H9 (cell line): ENCODE measurements around the gene ADAMTS16. TPM values are rescaled to one million over a fixed set of nuclear protein-coding genes. Genes with fewer than 3 reads are reported as not detected.

Experiments
- DNase-seq: peaks from one replicate; pipeline ENCODE4 v3.0.0-alpha.2; 2017
- H2AFZ ChIP-seq: one replicate; pipeline ENCODE4 v1.6.1; 2013; ENCODE audit warnings: mild to moderate bottlenecking, low read length, control low read depth, moderate library complexity
- H2AK5ac ChIP-seq: 2 replicates; pipeline ENCODE4 v1.6.1; 2013; ENCODE audit warnings: low read length, control low read depth, mixed read lengths; ENCODE audit not compliant: insufficient read length
- H2BK120ac ChIP-seq: one replicate; pipeline ENCODE4 v1.6.1; 2013; ENCODE audit warnings: low read depth, mild to moderate bottlenecking, low read length, control low read depth, inconsistent platforms; ENCODE audit not compliant: poor library complexity, severe bottlenecking
- H2BK12ac ChIP-seq: 2 replicates; pipeline ENCODE4 v1.6.1; 2013; ENCODE audit warnings: low read length, control low read depth, mixed read lengths, low read depth; ENCODE audit not compliant: insufficient read length
- H2BK15ac ChIP-seq: 2 replicates; pipeline ENCODE4 v1.6.1; 2013; ENCODE audit warnings: low read depth, low read length, control low read depth
- H2BK20ac ChIP-seq: one replicate; pipeline ENCODE4 v1.6.1; 2013; ENCODE audit warnings: low read depth, mild to moderate bottlenecking, low read length, control low read depth, inconsistent platforms; ENCODE audit not compliant: poor library complexity, severe bottlenecking
- H2BK5ac ChIP-seq: 2 replicates; pipeline ENCODE4 v1.6.1; 2013; ENCODE audit warnings: low read length, control low read depth, mixed read lengths; ENCODE audit not compliant: insufficient read length
- H3K14ac ChIP-seq: 2 replicates; pipeline ENCODE4 v1.6.1; 2013; ENCODE audit warnings: low read length, control low read depth; ENCODE audit not compliant: insufficient read depth
- H3K18ac ChIP-seq: 2 replicates; pipeline ENCODE4 v1.6.1; 2013; ENCODE audit warnings: low read depth, mild to moderate bottlenecking, mixed read lengths, low read length, control low read depth; ENCODE audit not compliant: insufficient read length
- H3K23ac ChIP-seq: 2 replicates; pipeline ENCODE4 v1.6.1; 2013; ENCODE audit warnings: low read length, control low read depth, mixed read lengths, low read depth; ENCODE audit not compliant: insufficient read length
- H3K23me2 ChIP-seq: 2 replicates; pipeline ENCODE4 v1.6.1; 2013; ENCODE audit warnings: low read depth, mild to moderate bottlenecking, mixed read lengths, low read length, control low read depth; ENCODE audit not compliant: insufficient read length, poor library complexity, severe bottlenecking
- H3K27ac ChIP-seq: 2 replicates; pipeline ENCODE4 v1.5.1; 2013; ENCODE audit warnings: low read length, control low read depth, mixed read lengths, low read depth; ENCODE audit not compliant: insufficient read length
- H3K27me3 ChIP-seq: 2 replicates; pipeline ENCODE4 v1.6.1; 2013; ENCODE audit warnings: low read length, control low read depth, inconsistent platforms; ENCODE audit not compliant: insufficient read depth
- H3K4ac ChIP-seq: 2 replicates; pipeline ENCODE4 v1.6.1; 2013; ENCODE audit warnings: low read depth, mild to moderate bottlenecking, control low read depth, inconsistent platforms, low read length, moderate library complexity
- H3K4me1 ChIP-seq: 2 replicates; pipeline ENCODE4 v1.6.1; 2013; ENCODE audit warnings: low read length, control low read depth, inconsistent platforms; ENCODE audit not compliant: insufficient read depth
- H3K4me2 ChIP-seq: 2 replicates; pipeline ENCODE4 v1.6.1; 2013; ENCODE audit warnings: low read length, control low read depth, mixed read lengths; ENCODE audit not compliant: insufficient read length, insufficient read depth
- H3K56ac ChIP-seq: 2 replicates; pipeline ENCODE4 v1.6.1; 2013; ENCODE audit warnings: low read depth, mild to moderate bottlenecking, mixed read lengths, low read length, control low read depth; ENCODE audit not compliant: insufficient read length
- H3K79me1 ChIP-seq: 2 replicates; pipeline ENCODE4 v1.6.1; 2013; ENCODE audit warnings: low read depth, mild to moderate bottlenecking, moderate library complexity, low read length, control low read depth, inconsistent platforms; ENCODE audit not compliant: insufficient read depth, poor library complexity, severe bottlenecking
- H3K79me2 ChIP-seq: 2 replicates; pipeline ENCODE4 v1.6.1; 2013; ENCODE audit warnings: low read length, control low read depth, inconsistent platforms; ENCODE audit not compliant: insufficient read depth
- H3K9ac ChIP-seq: 2 replicates; pipeline ENCODE4 v1.6.1; 2013; ENCODE audit warnings: low read length, control low read depth, mixed read lengths; ENCODE audit not compliant: insufficient read length; ENCODE audit errors: extremely low read depth
- H3K9me3 ChIP-seq: one replicate; pipeline ENCODE4 v1.6.1; 2013; ENCODE audit warnings: low read depth, low read length, inconsistent platforms; ENCODE audit not compliant: control insufficient read depth
- H3T11ph ChIP-seq: one replicate; pipeline ENCODE4 v1.6.1; 2013; ENCODE audit warnings: mild to moderate bottlenecking, low read length, control low read depth, inconsistent platforms
- H4K20me1 ChIP-seq: one replicate; pipeline ENCODE4 v1.6.1; 2013; ENCODE audit not compliant: control insufficient read depth, insufficient read length, insufficient read depth
- H4K5ac ChIP-seq: 2 replicates; pipeline ENCODE4 v1.6.1; 2013; ENCODE audit warnings: low read depth, mild to moderate bottlenecking, mixed read lengths, low read length, control low read depth; ENCODE audit not compliant: insufficient read length
- H4K8ac ChIP-seq: replicated peaks from 2 replicates; pipeline ENCODE4 v1.6.1; 2013; ENCODE audit warnings: low read length, control low read depth, mixed read lengths, low read depth; ENCODE audit not compliant: insufficient read length
- H4K91ac ChIP-seq: 2 replicates; pipeline ENCODE4 v1.6.1; 2013; ENCODE audit warnings: low read depth, mild to moderate bottlenecking, moderate library complexity, mixed read lengths, low read length, control low read depth; ENCODE audit not compliant: insufficient read length
- H3K27ac Mint-ChIP-seq, 3 experiments: 2 replicates in 2 of 3; 3 replicates in 1 of 3; pipeline ENCODE4 v1.8.0; 2020 to 2021; ENCODE audit warnings: mixed read lengths in 3 of 3, mild to moderate bottlenecking in 1 of 3, moderate library complexity in 1 of 3
- H3K27me3 Mint-ChIP-seq: 2 replicates; pipeline ENCODE4 v1.8.0; 2021; ENCODE audit warnings: low read depth, mild to moderate bottlenecking, moderate library complexity, mixed read lengths
- H3K36me3 Mint-ChIP-seq, 3 experiments: 2 replicates in 2 of 3; 3 replicates in 1 of 3; pipeline ENCODE4 v1.8.0; 2020 to 2021; ENCODE audit warnings: low read depth in 3 of 3, mixed read lengths in 3 of 3; ENCODE audit not compliant: insufficient read depth in 1 of 3
- H3K4me1 Mint-ChIP-seq, 2 experiments: 2 replicates each; pipeline ENCODE4 v1.8.0; 2020; ENCODE audit warnings: mixed read lengths in 2 of 2
- H3K4me3 Mint-ChIP-seq, 2 experiments: 2 replicates in 1 of 2; 3 replicates in 1 of 2; pipeline ENCODE4 v1.8.0; 2020 to 2021; ENCODE audit warnings: mild to moderate bottlenecking in 2 of 2, mixed read lengths in 2 of 2, moderate library complexity in 1 of 2
- H3K9me3 Mint-ChIP-seq, 2 experiments: 2 replicates in 1 of 2; 3 replicates in 1 of 2; pipeline ENCODE4 v1.8.0; 2020; ENCODE audit warnings: mild to moderate bottlenecking in 2 of 2, mixed read lengths in 2 of 2, moderate library complexity in 1 of 2
- CTCF ChIP-seq: fragments of 200-600 bp; sonication (generic); conservative IDR thresholded peaks from 3 replicates; pipeline ENCODE4 v1.8.0; 2021; ENCODE audit warnings: antibody characterized with exemption, mild to moderate bottlenecking
- WGBS: extraction: QIAGEN DNeasy Blood & Tissue Kit; methylation state at CpG from one replicate; pipeline ENCODE4 v1.1.7; 2013; ENCODE audit warnings: missing lambda C conversion rate, low lambda C conversion rate, mixed read lengths; ENCODE audit not compliant: insufficient read length; ENCODE audit errors: extremely low coverage; 5-methylcytosine and 5-hydroxymethylcytosine counted together
- total RNA-seq: library from RNA; stranded (reverse); gene quantifications from 2 replicates; pipeline ENCODE4 v1.2.1, GENCODE V29; 2021

The ADAMTS16 gene
- total RNA-seq, 1 experiment from 2014 or later: 4.5 TPM

GRCh38 chr5:5275211-5275610 is 135.1 kb downstream of the ADAMTS16 start:
- Histone ChIP-seq H4K91ac (no peak overlapping the region), H3K56ac (no peak overlapping the region), H3K23me2 (no peaks in the 10 kb centered on the region), H4K20me1 (no peaks in the 10 kb centered on the region), H3K18ac (no peak overlapping the region), H2AK5ac (no peak overlapping the region), H2BK15ac (no peak overlapping the region), H3K79me2 (no peaks in the 10 kb centered on the region), H2AFZ (no peak overlapping the region), H3K4me2 (no peak overlapping the region), H3K79me1 (no peaks in the 10 kb centered on the region), H4K5ac (no peak overlapping the region), H2BK20ac (no peak overlapping the region), H3K9ac (no peak overlapping the region), H2BK12ac (no peak overlapping the region), H4K8ac (no peak overlapping the region), H3K14ac (no peak overlapping the region), H3K23ac (no peak overlapping the region), H2BK120ac (no peak overlapping the region), H3K4ac (no peak overlapping the region), H3K27ac (no peak overlapping the region), H3K9me3 (no peaks in the 10 kb centered on the region), H3K27me3 (no peaks in the 10 kb centered on the region), H3T11ph (no peak overlapping the region), H2BK5ac (no peak overlapping the region), H3K4me1 (peaks cover 9% of the 10 kb centered on the region; the same call in 1 of the 2 replicates)
- Mint-ChIP-seq H3K36me3 (peaks cover 0 to 3% (median 0%) of the 10 kb centered on the region in 3 experiments; a peak in 3 of 7 replicates), H3K9me3 (no peaks in the 10 kb centered on the region), H3K4me1 (peaks cover 33 to 40% of the 10 kb centered on the region in 2 experiments), H3K27me3 (no peaks in the 10 kb centered on the region), H3K27ac (no peak overlapping the region), H3K4me3 (no peak overlapping the region)
- no peak for DNase-seq
- TF ChIP-seq CTCF: no peak
- WGBS: no CpG with 5 or more reads among the region's 1 CpG
